Measurements from ENCODE around the gene AQP12B. TPM values are rescaled to one million over a fixed set of nuclear protein-coding genes. Genes with fewer than 3 reads are reported as not detected.

Gene AQP12B
- total and polyA plus RNA-seq, 9 of the 15 experiments (the other 6 are each of a cell fraction or from before 2014, with no cell fraction given), result not detected

DNA sequence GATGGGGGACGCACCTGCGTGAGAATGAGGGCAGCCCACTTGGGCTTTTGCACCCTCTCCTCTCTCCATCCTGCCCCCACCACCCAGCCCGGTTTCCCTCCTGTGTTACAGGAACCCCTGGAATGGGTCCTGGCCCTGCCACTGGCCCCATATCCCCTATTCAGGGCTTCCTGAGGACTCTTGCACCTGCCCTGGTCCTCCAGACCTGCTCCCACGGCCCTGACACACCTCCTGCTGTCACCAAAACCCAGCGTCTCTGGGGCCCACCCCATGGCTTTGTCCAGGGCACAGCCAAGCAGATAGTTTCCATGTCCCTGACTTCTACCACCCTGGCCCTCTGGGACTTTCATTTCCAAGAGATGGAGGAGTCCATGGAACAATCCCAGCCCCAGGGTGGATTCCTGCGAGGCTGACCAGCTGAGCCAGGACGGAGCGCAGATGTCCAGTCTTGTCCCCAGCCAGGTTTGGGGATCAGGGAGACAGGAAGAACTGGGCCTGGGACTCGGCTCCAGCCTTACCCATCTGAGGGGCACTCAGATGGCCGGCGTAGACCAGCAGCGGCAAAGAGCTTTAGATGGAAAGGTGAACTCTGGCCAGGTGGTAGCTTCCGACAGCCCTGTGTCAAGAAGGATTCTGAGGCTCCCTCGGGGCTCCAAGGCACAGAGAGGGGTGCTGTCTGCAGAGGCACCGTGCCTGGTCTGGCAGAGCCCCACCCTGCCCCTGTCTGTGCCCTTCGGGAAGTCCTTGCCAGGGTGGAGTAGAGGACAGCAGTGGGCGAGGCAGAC lies 45.4 kb downstream of the AQP12B start:
- POLR2A ChIA-PET, result no interaction called here
- CTCF ChIA-PET (ENCODE audit: low intra/inter-chr PET ratio), result no interaction called here
- Histone ChIP-seq H3K9me1 (ENCODE audit: control insufficient read depth, insufficient read depth, low read length) (no peaks in the 10 kb centered on the region), H3K4me3 (no peak overlapping the region), H3K27me3 (ENCODE audit: control insufficient read depth in 2 of 2, insufficient read depth in 2 of 2, low read length in 2 of 2) (peaks cover 3 to 18% of the 10 kb centered on the region in 2 experiments; a peak in 3 of 5 replicates), H3K36me3 (ENCODE audit: control insufficient read depth, insufficient read depth, low read length) (no peaks in the 10 kb centered on the region), H2AFZ (ENCODE audit: low read depth, low read length) (no peak overlapping the region), H3K9me3 (replicated peaks; ENCODE audit: control insufficient read depth, insufficient read depth, low read depth, low read length) (0 out of 2 replicates have a peak, but pooled peaks cover 1% of the 10 kb centered on the region), H3K9ac (ENCODE audit: insufficient read depth in 1 of 2, low read depth in 2 of 2, low read length in 2 of 2) (no peak overlapping the region), H3K79me2 (ENCODE audit: control insufficient read depth, insufficient read depth, low read length) (no peaks in the 10 kb centered on the region), H4K20me1 (replicated peaks; ENCODE audit: control insufficient read depth, insufficient read depth, low read length) (no peaks in the 10 kb centered on the region), H3K4me1 (replicated peaks in 1 of 2; ENCODE audit: control insufficient read depth in 2 of 2, insufficient read depth in 2 of 2, low read length in 2 of 2) (no peaks in the 10 kb centered on the region), H3K27ac (ENCODE audit: extremely low read depth, low read depth, low read length) (no peak overlapping the region), H3K4me2 (ENCODE audit: insufficient read depth, low read length) (no peak overlapping the region)
- intact Hi-C loops (cut with micrococcal nuclease), result no loop called here
- FAIRE-seq (no peak), ATAC-seq (no peak), DNase-seq (ENCODE audit: extremely low read depth in 1 of 4, low spot score in 3 of 4) (no peak)
- WGBS (ENCODE audit: insufficient coverage, low coverage, missing lambda C conversion rate), result 5% methylated on average over 13 of the region's 17 CpGs
- in situ Hi-C loops (cut with MboI), result no loop called here
- BruUV-seq (replicated peaks), result no TSS peak
- TF ChIP-seq ETV1 (tag; conservative IDR thresholded peaks at IDR 0.05; ENCODE audit: low read depth), result no peak
- TF ChIP-seq CBX1 (IDR thresholded peaks at IDR 0.05; ENCODE audit: low read depth), result no peak
- TF ChIP-seq ZNF212 (CRISPR knock-in tag; IDR thresholded peaks at IDR 0.05), result no peak
- TF ChIP-seq SMARCE1 (IDR thresholded peaks at IDR 0.05), result no peak
- TF ChIP-seq ZNF134 (CRISPR knock-in tag; conservative IDR thresholded peaks at IDR 0.05), result no peak
- no peak for TF ChIP-seq C11orf30 (IDR thresholded peaks at IDR 0.05; ENCODE audit: low read depth)
- no peak for TF ChIP-seq ZNF76 (CRISPR knock-in tag; IDR thresholded peaks at IDR 0.05; ENCODE audit: borderline replicate concordance)
- no peak for TF ChIP-seq CHCHD3 (CRISPR knock-in tag; IDR thresholded peaks at IDR 0.05)
- no peak for TF ChIP-seq PURB (CRISPR knock-in tag; IDR thresholded peaks at IDR 0.05; ENCODE audit: low read depth)
- TF ChIP-seq JUNB (CRISPR knock-in tag; conservative IDR thresholded peaks at IDR 0.05), result no peak
- TF ChIP-seq POLR2AphosphoS2 (IDR thresholded peaks at IDR 0.05; ENCODE audit: low read length), result no peak
- no peak for TF ChIP-seq ZNF696 (CRISPR knock-in tag; conservative IDR thresholded peaks at IDR 0.05)
- no peak for TF ChIP-seq FOXM1 (IDR thresholded peaks at IDR 0.05; ENCODE audit: low read depth)
- no peak for TF ChIP-seq FOXM1 (CRISPR knock-in tag; IDR thresholded peaks at IDR 0.05; ENCODE audit: low read depth)
- TF ChIP-seq, protein P1, sequence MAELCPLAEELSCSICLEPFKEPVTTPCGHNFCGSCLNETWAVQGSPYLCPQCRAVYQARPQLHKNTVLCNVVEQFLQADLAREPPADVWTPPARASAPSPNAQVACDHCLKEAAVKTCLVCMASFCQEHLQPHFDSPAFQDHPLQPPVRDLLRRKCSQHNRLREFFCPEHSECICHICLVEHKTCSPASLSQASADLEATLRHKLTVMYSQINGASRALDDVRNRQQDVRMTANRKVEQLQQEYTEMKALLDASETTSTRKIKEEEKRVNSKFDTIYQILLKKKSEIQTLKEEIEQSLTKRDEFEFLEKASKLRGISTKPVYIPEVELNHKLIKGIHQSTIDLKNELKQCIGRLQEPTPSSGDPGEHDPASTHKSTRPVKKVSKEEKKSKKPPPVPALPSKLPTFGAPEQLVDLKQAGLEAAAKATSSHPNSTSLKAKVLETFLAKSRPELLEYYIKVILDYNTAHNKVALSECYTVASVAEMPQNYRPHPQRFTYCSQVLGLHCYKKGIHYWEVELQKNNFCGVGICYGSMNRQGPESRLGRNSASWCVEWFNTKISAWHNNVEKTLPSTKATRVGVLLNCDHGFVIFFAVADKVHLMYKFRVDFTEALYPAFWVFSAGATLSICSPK (IDR thresholded peaks at IDR 0.05; ENCODE audit: borderline replicate concordance), result no peak
- TF ChIP-seq, protein P2, sequence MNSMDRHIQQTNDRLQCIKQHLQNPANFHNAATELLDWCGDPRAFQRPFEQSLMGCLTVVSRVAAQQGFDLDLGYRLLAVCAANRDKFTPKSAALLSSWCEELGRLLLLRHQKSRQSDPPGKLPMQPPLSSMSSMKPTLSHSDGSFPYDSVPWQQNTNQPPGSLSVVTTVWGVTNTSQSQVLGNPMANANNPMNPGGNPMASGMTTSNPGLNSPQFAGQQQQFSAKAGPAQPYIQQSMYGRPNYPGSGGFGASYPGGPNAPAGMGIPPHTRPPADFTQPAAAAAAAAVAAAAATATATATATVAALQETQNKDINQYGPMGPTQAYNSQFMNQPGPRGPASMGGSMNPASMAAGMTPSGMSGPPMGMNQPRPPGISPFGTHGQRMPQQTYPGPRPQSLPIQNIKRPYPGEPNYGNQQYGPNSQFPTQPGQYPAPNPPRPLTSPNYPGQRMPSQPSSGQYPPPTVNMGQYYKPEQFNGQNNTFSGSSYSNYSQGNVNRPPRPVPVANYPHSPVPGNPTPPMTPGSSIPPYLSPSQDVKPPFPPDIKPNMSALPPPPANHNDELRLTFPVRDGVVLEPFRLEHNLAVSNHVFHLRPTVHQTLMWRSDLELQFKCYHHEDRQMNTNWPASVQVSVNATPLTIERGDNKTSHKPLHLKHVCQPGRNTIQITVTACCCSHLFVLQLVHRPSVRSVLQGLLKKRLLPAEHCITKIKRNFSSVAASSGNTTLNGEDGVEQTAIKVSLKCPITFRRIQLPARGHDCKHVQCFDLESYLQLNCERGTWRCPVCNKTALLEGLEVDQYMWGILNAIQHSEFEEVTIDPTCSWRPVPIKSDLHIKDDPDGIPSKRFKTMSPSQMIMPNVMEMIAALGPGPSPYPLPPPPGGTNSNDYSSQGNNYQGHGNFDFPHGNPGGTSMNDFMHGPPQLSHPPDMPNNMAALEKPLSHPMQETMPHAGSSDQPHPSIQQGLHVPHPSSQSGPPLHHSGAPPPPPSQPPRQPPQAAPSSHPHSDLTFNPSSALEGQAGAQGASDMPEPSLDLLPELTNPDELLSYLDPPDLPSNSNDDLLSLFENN (IDR thresholded peaks at IDR 0.05; ENCODE audit: low read depth in 2 of 2, low read length in 2 of 2), result no peak
- TF ChIP-seq, protein P3, sequence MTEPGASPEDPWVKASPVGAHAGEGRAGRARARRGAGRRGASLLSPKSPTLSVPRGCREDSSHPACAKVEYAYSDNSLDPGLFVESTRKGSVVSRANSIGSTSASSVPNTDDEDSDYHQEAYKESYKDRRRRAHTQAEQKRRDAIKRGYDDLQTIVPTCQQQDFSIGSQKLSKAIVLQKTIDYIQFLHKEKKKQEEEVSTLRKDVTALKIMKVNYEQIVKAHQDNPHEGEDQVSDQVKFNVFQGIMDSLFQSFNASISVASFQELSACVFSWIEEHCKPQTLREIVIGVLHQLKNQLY (CRISPR knock-in tag; conservative IDR thresholded peaks at IDR 0.05), result no peak
